Adipocyte (in vitro differentiated cells): ENCODE data around the gene PDHB.

Experiments
- DNase-seq: peaks from one replicate; pipeline ENCODE4 v3.0.0-alpha.2; 2015; ENCODE audit warnings: low read depth
- H3K27me3 ChIP-seq: replicated peaks from 2 replicates; pipeline ENCODE4 v1.7.0; 2013; ENCODE audit warnings: mild to moderate bottlenecking, low read length, moderate library complexity; ENCODE audit not compliant: control insufficient read depth, insufficient read depth
- H3K36me3 ChIP-seq: 2 replicates; pipeline ENCODE4 v1.7.0; 2013; ENCODE audit warnings: low read length, mild to moderate bottlenecking, moderate library complexity; ENCODE audit not compliant: control insufficient read depth, insufficient read depth, severe bottlenecking
- H3K4me1 ChIP-seq: 2 replicates; pipeline ENCODE4 v1.7.0; 2013; ENCODE audit warnings: mild to moderate bottlenecking, low read length, moderate library complexity; ENCODE audit not compliant: control insufficient read depth, insufficient read depth
- H3K4me3 ChIP-seq: 2 replicates; pipeline ENCODE4 v1.7.0; 2013; ENCODE audit warnings: mild to moderate bottlenecking, low read length, moderate library complexity
- H3K9ac ChIP-seq: 2 replicates; pipeline ENCODE4 v1.7.0; 2013; ENCODE audit warnings: mild to moderate bottlenecking, low read length, moderate library complexity
- H3K9me3 ChIP-seq: 2 replicates; pipeline ENCODE4 v1.7.0; 2013; ENCODE audit warnings: mild to moderate bottlenecking, low read length, moderate library complexity; ENCODE audit not compliant: control insufficient read depth

The PDHB gene

DNA sequence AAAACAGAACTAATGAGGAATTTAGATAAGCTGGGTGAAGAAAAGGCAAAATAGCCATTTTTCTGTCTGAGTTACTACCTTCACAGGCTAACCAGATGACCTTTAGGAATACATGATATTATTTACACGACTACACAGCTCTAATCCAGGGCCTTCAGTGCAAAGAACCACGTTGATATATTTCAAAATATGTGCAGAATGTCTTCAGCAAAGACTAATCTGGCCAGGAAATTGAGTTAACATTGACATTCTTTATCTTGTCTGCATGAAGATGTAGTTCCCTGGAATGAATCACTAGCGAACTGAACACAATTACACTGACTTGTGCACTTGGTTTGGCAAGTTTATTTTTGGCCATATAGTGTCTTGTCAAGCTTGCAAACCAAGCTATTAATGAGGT is 41.5 kb downstream of the PDHB start:
- no peaks in the 10 kb centered on the region for H3K27me3 ChIP-seq
- peak overlapping the region; percentile 10 for H3K9ac ChIP-seq
- no peak overlapping the region for H3K4me3 ChIP-seq
- no peaks in the 10 kb centered on the region for H3K9me3 ChIP-seq
- peaks cover 28% of the 10 kb centered on the region for H3K36me3 ChIP-seq
- no peak for DNase-seq
- peaks cover 43% of the 10 kb centered on the region for H3K4me1 ChIP-seq

- Histone ChIP-seq H3K4me3 (no peak overlapping the region), H3K36me3 (peaks cover 19% of the 10 kb centered on the region), H3K27me3 (no peaks in the 10 kb centered on the region), H3K4me1 (peaks cover 52% of the 10 kb centered on the region), H3K9ac (peak overlapping the region; percentile 10), H3K9me3 (no peaks in the 10 kb centered on the region)
- peak; percentile 37 for DNase-seq
These were observed 42.3 kb downstream of the PDHB start for GRCh38 chr3:58391156-58391865.

- peak overlapping the region; percentile 75 for H3K9ac ChIP-seq
- no peaks in the 10 kb centered on the region for H3K9me3 ChIP-seq
- H3K36me3 ChIP-seq = peaks cover 8% of the 10 kb centered on the region
- peak overlapping the region; percentile 33 for H3K4me3 ChIP-seq
- peak; percentile 91 for DNase-seq
- peaks cover 67% of the 10 kb centered on the region for H3K4me1 ChIP-seq
- H3K27me3 ChIP-seq = no peaks in the 10 kb centered on the region
These were observed 45.0 kb downstream of the PDHB start for GRCh38 chr3:58388550-58389091.

DNA sequence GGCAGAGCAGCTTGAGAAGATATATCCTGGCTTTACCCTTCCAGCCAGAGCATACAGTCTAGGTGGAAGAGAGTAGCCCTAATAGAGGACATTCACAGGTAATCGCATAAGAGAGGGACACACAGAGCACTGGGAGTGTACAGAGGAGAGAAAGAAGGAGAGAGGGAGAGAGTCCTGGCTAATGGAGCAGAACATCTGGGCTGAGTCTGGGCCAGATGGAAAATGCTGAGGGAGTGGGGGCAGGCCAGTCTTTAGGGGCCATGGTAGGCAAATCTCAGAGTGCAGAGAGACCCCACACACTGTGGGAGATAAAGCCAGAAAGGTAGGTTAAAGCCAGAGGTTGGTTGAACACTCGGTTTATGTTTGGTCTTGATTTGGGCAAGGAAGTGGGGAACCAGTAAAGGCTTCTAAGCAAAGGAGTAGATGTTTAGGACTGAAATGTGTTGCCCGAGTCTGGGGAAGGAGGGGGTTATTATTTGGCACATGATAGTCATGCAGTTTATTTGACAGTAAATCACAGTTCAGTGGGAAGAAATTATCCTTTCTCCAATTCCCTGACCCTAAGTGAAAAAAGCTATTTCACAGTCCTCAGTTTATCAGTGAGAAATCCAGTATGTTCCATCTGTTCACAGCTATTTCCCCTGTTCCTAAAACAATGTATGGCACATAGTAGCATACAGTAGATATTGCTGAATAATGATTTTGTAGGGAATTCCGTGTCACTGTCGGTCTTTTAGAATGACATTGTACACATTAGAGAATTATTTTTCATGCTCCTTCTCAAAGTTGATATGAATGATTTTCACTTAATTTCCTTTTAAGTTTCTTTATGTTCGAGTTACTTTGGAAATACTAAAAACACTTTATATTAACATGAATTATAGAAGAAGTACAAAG is 45.7 kb downstream of the PDHB start:
- H3K27me3 ChIP-seq = no peaks in the 10 kb centered on the region
- H3K9ac ChIP-seq = peak overlapping the region; percentile 75
- no peak overlapping the region for H3K4me3 ChIP-seq
- no peaks in the 10 kb centered on the region for H3K9me3 ChIP-seq
- H3K4me1 ChIP-seq = peaks cover 73% of the 10 kb centered on the region
- peaks cover 8% of the 10 kb centered on the region for H3K36me3 ChIP-seq
- no peak for DNase-seq

GRCh38 chr3:58386626-58387365 is 46.8 kb downstream of the PDHB start:
- H3K9me3 ChIP-seq = no peaks in the 10 kb centered on the region
- peaks cover 66% of the 10 kb centered on the region for H3K4me1 ChIP-seq
- H3K27me3 ChIP-seq = no peaks in the 10 kb centered on the region
- H3K9ac ChIP-seq = peak overlapping the region; percentile 33
- DNase-seq = peak; percentile 51
- H3K36me3 ChIP-seq = peaks cover 8% of the 10 kb centered on the region
- H3K4me3 ChIP-seq = no peak overlapping the region

DNA sequence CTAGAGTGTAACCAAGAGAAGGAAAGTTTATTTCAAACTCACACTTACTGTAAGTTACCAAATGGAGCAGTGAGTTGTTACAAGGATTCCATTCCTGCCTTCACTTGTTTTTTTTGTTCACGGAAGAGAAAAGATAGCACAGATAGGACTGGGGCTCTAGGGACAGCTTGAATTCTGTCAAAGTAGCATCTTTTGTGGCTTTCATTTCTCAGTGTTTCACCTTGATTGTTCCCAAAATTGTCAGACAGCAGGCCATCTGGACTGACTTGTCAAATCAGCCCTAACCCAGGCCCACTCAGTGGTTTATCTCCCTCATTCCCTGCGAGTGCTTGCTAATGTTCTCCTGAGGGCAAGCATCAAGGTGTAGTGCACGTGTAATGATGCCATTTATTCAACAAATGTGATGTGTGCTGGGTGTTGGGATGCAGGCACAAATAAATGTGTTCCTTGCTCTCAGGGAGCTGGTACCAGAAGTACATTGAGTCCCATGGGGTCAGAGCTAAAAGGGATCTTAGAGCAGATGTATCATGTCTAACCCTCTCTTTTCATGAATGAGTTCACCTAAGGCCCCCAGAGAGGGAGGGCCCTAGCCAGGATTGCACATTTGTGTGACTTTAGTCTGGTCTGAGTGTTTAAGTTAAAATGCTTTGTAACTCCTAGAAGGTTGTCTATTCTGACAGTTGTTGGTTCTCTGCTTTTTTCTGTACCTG is 49.1 kb downstream of the PDHB start:
- peak; percentile 29 for DNase-seq
- H3K36me3 ChIP-seq = peaks cover 11% of the 10 kb centered on the region
- H3K9ac ChIP-seq = peak overlapping the region; percentile 16
- no peak overlapping the region for H3K4me3 ChIP-seq
- H3K9me3 ChIP-seq = no peaks in the 10 kb centered on the region
- H3K4me1 ChIP-seq = peaks cover 53% of the 10 kb centered on the region
- H3K27me3 ChIP-seq = no peaks in the 10 kb centered on the region

- Histone ChIP-seq H3K4me3 (no peak overlapping the region), H3K36me3 (peaks cover 14% of the 10 kb centered on the region), H3K9me3 (no peaks in the 10 kb centered on the region), H3K9ac (no peak overlapping the region), H3K27me3 (no peaks in the 10 kb centered on the region), H3K4me1 (peaks cover 47% of the 10 kb centered on the region)
- peak; percentile 98 for DNase-seq
These were observed 49.7 kb downstream of the PDHB start for GRCh38 chr3:58383904-58384303.

DNA sequence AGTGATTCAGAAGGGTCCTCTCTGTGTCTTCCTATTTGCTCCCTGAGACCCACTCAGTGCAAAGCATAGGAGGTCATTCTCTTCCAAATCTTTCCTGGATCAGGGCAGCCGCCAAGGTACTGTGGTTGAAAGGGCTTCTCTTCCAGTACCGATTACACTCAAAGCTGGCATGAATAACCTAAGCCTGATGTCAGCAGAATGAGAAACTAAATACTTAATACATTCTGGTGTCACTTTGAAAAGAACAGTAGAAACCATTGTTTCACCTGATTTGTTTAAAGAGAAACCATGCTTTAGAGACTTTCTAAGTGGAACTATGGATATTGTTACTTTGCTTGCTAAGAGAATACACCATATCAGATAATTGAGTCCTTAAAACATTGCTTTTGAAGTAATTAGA is 50.2 kb downstream of the PDHB start:
- Histone ChIP-seq H3K4me1 (peaks cover 43% of the 10 kb centered on the region), H3K36me3 (peaks cover 14% of the 10 kb centered on the region), H3K9ac (peak overlapping the region; percentile 30), H3K9me3 (no peaks in the 10 kb centered on the region), H3K27me3 (no peaks in the 10 kb centered on the region), H3K4me3 (peak overlapping the region; percentile 28)
- peak; percentile 66 for DNase-seq

- Histone ChIP-seq H3K4me3 (no peak overlapping the region), H3K9me3 (no peaks in the 10 kb centered on the region), H3K36me3 (peaks cover 6% of the 10 kb centered on the region), H3K9ac (no peak overlapping the region), H3K4me1 (peaks cover 14% of the 10 kb centered on the region), H3K27me3 (no peaks in the 10 kb centered on the region)
- no peak for DNase-seq
These were observed 54.1 kb downstream of the PDHB start for GRCh38 chr3:58379351-58380073.

GRCh38 chr3:58377750-58378149 is 55.9 kb downstream of the PDHB start:
- Histone ChIP-seq H3K4me1 (no peaks in the 10 kb centered on the region), H3K27me3 (no peaks in the 10 kb centered on the region), H3K9ac (no peak overlapping the region), H3K36me3 (peaks cover 6% of the 10 kb centered on the region), H3K4me3 (no peak overlapping the region), H3K9me3 (no peaks in the 10 kb centered on the region)
- no peak for DNase-seq
